ENCODE data around the gene RUNX2.

DNA sequence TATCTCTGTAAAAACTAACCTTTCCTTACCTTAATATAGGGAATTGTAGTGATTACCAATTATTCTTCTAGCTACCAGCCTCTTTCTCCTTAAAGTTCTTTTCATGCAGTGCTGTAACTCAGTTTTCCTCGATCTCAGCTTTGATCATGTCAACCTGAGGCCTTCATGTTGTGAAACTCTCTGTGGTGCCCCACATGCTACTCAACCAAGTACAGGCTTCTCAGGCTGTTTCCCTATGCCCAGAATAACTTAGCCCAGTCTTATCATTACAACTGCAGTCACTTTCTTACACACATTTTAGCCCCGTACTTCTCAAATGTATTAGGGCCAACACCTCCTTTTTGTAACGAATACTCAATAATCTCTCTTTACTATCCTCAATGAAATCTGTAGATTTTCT is 139.7 kb downstream of the RUNX2 start:
- TF ChIP-seq ZNF114 (tag by site-specific recombination; IDR thresholded peaks at IDR 0.05) (no peak), OSR2 (tag by site-specific recombination; IDR thresholded peaks at IDR 0.05) (no peak), MZF1 (tag by site-specific recombination; IDR thresholded peaks at IDR 0.05; ENCODE audit: borderline replicate concordance) (no peak), ZBTB8A (tag by site-specific recombination; IDR thresholded peaks at IDR 0.05) (no peak), PRDM4 (tag by site-specific recombination; IDR thresholded peaks at IDR 0.05) (no peak), ZNF324 (tag by site-specific recombination; IDR thresholded peaks at IDR 0.05) (no peak), ZNF777 (tag by site-specific recombination; IDR thresholded peaks at IDR 0.05; ENCODE audit: borderline replicate concordance) (no peak), ZNF140 (tag by site-specific recombination; IDR thresholded peaks at IDR 0.05) (no peak), SCRT2 (tag by site-specific recombination; IDR thresholded peaks at IDR 0.05) (no peak)
- TF ChIP-seq, protein P1, sequence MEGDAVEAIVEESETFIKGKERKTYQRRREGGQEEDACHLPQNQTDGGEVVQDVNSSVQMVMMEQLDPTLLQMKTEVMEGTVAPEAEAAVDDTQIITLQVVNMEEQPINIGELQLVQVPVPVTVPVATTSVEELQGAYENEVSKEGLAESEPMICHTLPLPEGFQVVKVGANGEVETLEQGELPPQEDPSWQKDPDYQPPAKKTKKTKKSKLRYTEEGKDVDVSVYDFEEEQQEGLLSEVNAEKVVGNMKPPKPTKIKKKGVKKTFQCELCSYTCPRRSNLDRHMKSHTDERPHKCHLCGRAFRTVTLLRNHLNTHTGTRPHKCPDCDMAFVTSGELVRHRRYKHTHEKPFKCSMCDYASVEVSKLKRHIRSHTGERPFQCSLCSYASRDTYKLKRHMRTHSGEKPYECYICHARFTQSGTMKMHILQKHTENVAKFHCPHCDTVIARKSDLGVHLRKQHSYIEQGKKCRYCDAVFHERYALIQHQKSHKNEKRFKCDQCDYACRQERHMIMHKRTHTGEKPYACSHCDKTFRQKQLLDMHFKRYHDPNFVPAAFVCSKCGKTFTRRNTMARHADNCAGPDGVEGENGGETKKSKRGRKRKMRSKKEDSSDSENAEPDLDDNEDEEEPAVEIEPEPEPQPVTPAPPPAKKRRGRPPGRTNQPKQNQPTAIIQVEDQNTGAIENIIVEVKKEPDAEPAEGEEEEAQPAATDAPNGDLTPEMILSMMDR (tag by site-specific recombination; IDR thresholded peaks at IDR 0.05): no peak
- TF ChIP-seq, protein P2, sequence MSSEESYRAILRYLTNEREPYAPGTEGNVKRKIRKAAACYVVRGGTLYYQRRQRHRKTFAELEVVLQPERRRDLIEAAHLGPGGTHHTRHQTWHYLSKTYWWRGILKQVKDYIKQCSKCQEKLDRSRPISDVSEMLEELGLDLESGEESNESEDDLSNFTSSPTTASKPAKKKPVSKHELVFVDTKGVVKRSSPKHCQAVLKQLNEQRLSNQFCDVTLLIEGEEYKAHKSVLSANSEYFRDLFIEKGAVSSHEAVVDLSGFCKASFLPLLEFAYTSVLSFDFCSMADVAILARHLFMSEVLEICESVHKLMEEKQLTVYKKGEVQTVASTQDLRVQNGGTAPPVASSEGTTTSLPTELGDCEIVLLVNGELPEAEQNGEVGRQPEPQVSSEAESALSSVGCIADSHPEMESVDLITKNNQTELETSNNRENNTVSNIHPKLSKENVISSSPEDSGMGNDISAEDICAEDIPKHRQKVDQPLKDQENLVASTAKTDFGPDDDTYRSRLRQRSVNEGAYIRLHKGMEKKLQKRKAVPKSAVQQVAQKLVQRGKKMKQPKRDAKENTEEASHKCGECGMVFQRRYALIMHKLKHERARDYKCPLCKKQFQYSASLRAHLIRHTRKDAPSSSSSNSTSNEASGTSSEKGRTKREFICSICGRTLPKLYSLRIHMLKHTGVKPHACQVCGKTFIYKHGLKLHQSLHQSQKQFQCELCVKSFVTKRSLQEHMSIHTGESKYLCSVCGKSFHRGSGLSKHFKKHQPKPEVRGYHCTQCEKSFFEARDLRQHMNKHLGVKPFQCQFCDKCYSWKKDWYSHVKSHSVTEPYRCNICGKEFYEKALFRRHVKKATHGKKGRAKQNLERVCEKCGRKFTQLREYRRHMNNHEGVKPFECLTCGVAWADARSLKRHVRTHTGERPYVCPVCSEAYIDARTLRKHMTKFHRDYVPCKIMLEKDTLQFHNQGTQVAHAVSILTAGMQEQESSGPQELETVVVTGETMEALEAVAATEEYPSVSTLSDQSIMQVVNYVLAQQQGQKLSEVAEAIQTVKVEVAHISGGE (tag by site-specific recombination; conservative IDR thresholded peaks at IDR 0.05; ENCODE audit: low read depth): no peak
- TF ChIP-seq, protein P3, sequence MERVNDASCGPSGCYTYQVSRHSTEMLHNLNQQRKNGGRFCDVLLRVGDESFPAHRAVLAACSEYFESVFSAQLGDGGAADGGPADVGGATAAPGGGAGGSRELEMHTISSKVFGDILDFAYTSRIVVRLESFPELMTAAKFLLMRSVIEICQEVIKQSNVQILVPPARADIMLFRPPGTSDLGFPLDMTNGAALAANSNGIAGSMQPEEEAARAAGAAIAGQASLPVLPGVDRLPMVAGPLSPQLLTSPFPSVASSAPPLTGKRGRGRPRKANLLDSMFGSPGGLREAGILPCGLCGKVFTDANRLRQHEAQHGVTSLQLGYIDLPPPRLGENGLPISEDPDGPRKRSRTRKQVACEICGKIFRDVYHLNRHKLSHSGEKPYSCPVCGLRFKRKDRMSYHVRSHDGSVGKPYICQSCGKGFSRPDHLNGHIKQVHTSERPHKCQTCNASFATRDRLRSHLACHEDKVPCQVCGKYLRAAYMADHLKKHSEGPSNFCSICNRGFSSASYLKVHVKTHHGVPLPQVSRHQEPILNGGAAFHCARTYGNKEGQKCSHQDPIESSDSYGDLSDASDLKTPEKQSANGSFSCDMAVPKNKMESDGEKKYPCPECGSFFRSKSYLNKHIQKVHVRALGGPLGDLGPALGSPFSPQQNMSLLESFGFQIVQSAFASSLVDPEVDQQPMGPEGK (tag by site-specific recombination; IDR thresholded peaks at IDR 0.05): no peak
